AG04449 (cell line): ENCODE measurements around the gene P2RY14.
"Not testable (repeated sequence)": the region's sequence is repeated elsewhere in the genome, so short reads cannot be mapped to it uniquely, and the experiment has no call there.

Source experiments
- CTCF ChIA-PET: fragments of 350-600 bp; formaldehyde crosslinking; extraction: SDS; loops from one replicate; lab custom pipeline; 2021; ENCODE audit warnings: antibody characterized with exemption; lab: Yijun Ruan, JAX
- POLR2A ChIA-PET: fragments of 400-600, 350-600 bp; formaldehyde crosslinking; extraction: SDS; loops from one replicate; lab custom pipeline; 2020; ENCODE audit warnings: antibody characterized with exemption, inconsistent platforms; lab: Yijun Ruan, JAX
- DNase-seq: peaks from one replicate; pipeline ENCODE4 v3.0.0-alpha.2; 2010; ENCODE audit warnings: low read depth, low spot score
- H3K4me3 ChIP-seq: 2 replicates; pipeline ENCODE4 v1.5.1; 2011; ENCODE audit warnings: low read depth, mild to moderate bottlenecking, control low read depth, low read length
- CTCF ChIP-seq: IDR thresholded peaks from one replicate; pipeline ENCODE4 v1.5.1; 2011; ENCODE audit warnings: mild to moderate bottlenecking, moderate library complexity, low read length, control low read depth, inconsistent platforms; ENCODE audit not compliant: insufficient read depth; ENCODE audit errors: missing control alignments

The P2RY14 gene

GRCh38 chr3:151182349-151183079, 95.8 kb downstream of the P2RY14 start:
- ChIA-PET CTCF (interaction anchor here (1.7 kb wide), 1 partner anchor 15 kb away, joined by 9 read pairs; no protein-coding TSS in a partner anchor), POLR2A (no interaction called here)
- H3K4me3 ChIP-seq = no peak overlapping the region
- no peak for TF ChIP-seq CTCF
- no peak for DNase-seq

GRCh38 chr3:151178208-151178845, 100.0 kb downstream of the P2RY14 start:
- ChIA-PET CTCF (interaction anchor here (1.2 to 1.6 kb wide), 3 partner anchors 10 to 50 kb away, joined by 3 to 14 read pairs (median 3); no protein-coding TSS in a partner anchor), POLR2A (no interaction called here)
- DNase-seq = no peak
- H3K4me3 ChIP-seq = no peak overlapping the region
- no peak for TF ChIP-seq CTCF

GRCh38 chr3:151175952-151176351, 102.4 kb downstream of the P2RY14 start:
- no peak overlapping the region for H3K4me3 ChIP-seq
- no peak for DNase-seq
- TF ChIP-seq CTCF = no peak
- ChIA-PET POLR2A (no interaction called here), CTCF (interaction anchor here (10.3 kb wide), 1 partner anchor 102 kb away, joined by 310 read pairs; the partner anchor contains the start of gene P2RY14)

GRCh38 chr3:151174351-151174750, 104.0 kb downstream of the P2RY14 start:
- H3K4me3 ChIP-seq = no peak overlapping the region
- ChIA-PET CTCF (interaction anchor here (4.7 to 10.3 kb wide), 2 partner anchors 104 to 112 kb away, joined by 24 to 310 read pairs; partner anchors contain the start of gene P2RY14), POLR2A (no interaction called here)
- DNase-seq = no peak
- no peak for TF ChIP-seq CTCF

GRCh38 chr3:151171145-151171757, 107.1 kb downstream of the P2RY14 start:
- no peak for TF ChIP-seq CTCF
- H3K4me3 ChIP-seq = no peak overlapping the region
- no peak for DNase-seq
- CTCF ChIA-PET = interaction anchor here (0.6 to 10.3 kb wide), 6 partner anchors 16 to 115 kb away, joined by 3 to 310 read pairs (median 5); partner anchors contain the start of gene P2RY14
- POLR2A ChIA-PET = no interaction called here

GRCh38 chr3:151169948-151170679, 108.2 kb downstream of the P2RY14 start:
- H3K4me3 ChIP-seq, POLR2A ChIA-PET, DNase-seq: not testable (repeated sequence)
- CTCF ChIA-PET = interaction anchor here (1.3 to 10.3 kb wide), 4 partner anchors 10 to 116 kb away, joined by 4 to 310 read pairs (median 48); partner anchors contain the start of gene P2RY14
